ES-I3 (cell line): ENCODE results near the gene STRIT1.
"Not testable (repeated sequence)": the region's sequence is repeated elsewhere in the genome, so short reads cannot be mapped to it uniquely, and the experiment has no call there.

Experiments used
- H3K36me3 ChIP-seq: 2 replicates; pipeline ENCODE4 v1.6.1; 2013; ENCODE audit warnings: mild to moderate bottlenecking, low read length, control low read depth, moderate library complexity; ENCODE audit not compliant: insufficient read depth
- H3K4me1 ChIP-seq: 2 replicates; pipeline ENCODE4 v1.6.1; 2013; ENCODE audit warnings: mild to moderate bottlenecking, control low read depth, low read length; ENCODE audit not compliant: insufficient read depth
- H3K9ac ChIP-seq: 2 replicates; pipeline ENCODE4 v1.6.1; 2013; ENCODE audit warnings: low read depth, mild to moderate bottlenecking, low read length, moderate library complexity
- H3K9me3 ChIP-seq: 2 replicates; pipeline ENCODE4 v1.6.1; 2013; ENCODE audit warnings: mild to moderate bottlenecking, low read length, moderate library complexity; ENCODE audit not compliant: control insufficient read depth, insufficient read depth

STRIT1 gene

GRCh38 chr3:155302891-155303290 is 9.4 kb upstream of the STRIT1 start:
- no peak overlapping the region for H3K9ac ChIP-seq
- H3K9me3 ChIP-seq: peaks cover 3% of the 10 kb centered on the region; the same call in 1 of the 2 replicates
- H3K4me1 ChIP-seq: no peaks in the 10 kb centered on the region; the same call in 1 of the 2 replicates
- no peaks in the 10 kb centered on the region for H3K36me3 ChIP-seq

DNA sequence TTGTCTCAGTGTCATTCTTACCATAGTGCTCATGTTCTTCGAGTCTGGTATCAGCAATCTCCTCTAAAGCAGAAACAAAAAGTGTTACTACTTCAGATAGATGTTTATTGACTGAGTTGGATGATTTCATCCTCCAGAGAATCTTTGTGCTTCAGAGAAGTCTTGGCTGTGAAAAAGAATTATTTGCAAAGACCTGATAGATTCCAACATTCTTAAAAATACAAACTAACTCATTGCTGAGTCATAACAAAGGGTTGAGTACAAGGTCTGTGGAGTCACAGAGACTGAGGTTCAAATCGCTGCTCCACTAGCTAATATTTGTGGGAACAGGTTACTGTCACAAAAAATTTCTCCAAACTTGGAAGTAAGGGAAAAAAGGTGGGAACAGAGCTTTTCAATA is 9.0 kb upstream of the STRIT1 start:
- no peak overlapping the region for H3K9ac ChIP-seq
- no peaks in the 10 kb centered on the region for H3K36me3 ChIP-seq
- H3K4me1 ChIP-seq: no peaks in the 10 kb centered on the region; the same call in 1 of the 2 replicates
- peaks cover 3% of the 10 kb centered on the region; the same call in 1 of the 2 replicates for H3K9me3 ChIP-seq

GRCh38 chr3:155297100-155297499 is 3.6 kb upstream of the STRIT1 start:
- no peaks in the 10 kb centered on the region for H3K4me1 ChIP-seq
- no peaks in the 10 kb centered on the region for H3K36me3 ChIP-seq
- H3K9me3 ChIP-seq: peaks cover 3% of the 10 kb centered on the region
- H3K9ac ChIP-seq: no peak overlapping the region

DNA sequence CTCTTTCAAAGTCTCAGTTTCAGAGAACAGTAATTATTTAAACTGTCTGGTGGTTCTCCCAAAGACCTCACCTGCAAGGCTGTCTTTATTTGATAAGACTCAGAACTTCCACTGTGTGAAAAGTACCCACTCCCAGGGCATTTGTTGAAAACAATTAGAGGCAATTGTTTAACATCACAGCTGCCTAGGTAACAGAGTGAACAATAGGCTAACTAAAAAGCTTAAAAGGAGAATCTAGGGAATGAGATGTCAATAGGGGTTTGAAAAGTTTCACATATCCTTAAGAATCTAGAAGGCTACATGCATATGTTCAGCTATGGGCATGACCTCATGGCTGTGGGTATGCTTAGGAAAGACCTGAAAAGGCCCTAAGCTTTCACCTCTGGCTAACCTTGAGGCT is 2.9 kb upstream of the STRIT1 start:
- Histone ChIP-seq H3K4me1 (no peaks in the 10 kb centered on the region), H3K9me3 (peaks cover 3% of the 10 kb centered on the region), H3K9ac (no peak overlapping the region), H3K36me3 (no peaks in the 10 kb centered on the region)

DNA sequence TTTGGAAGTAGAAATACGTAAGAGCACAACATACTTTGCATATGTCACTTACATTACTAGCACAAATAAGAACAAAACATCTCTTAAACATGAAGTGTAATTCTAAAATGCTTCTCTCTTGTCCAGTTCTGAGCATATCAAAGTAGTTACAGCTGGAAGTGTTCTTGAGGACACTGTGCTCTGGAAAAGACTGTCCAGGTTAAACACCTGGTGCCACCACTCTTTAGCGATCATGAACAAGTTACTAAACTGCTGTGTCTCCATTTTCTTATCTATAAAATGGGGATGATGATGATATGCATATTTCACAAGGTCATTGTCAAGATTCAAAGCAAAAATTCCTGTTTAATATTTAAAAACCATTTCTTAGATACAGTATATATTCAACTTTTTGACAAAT is 790 bp downstream of the STRIT1 start:
- Histone ChIP-seq H3K9me3 (no peaks in the 10 kb centered on the region; the same call in none of the 2 replicates), H3K36me3 (no peaks in the 10 kb centered on the region), H3K4me1 (no peaks in the 10 kb centered on the region), H3K9ac (no peak overlapping the region)

GRCh38 chr3:155292133-155292532 is 1.4 kb downstream of the STRIT1 start:
- Histone ChIP-seq H3K36me3 (no peaks in the 10 kb centered on the region), H3K4me1 (no peaks in the 10 kb centered on the region), H3K9me3 (no peaks in the 10 kb centered on the region; the same call in none of the 2 replicates), H3K9ac (no peak overlapping the region)

GRCh38 chr3:155286736-155287135 is 6.7 kb downstream of the STRIT1 start:
- Histone ChIP-seq H3K9ac (no peak overlapping the region), H3K9me3 (no peaks in the 10 kb centered on the region; the same call in 1 of the 2 replicates), H3K4me1 (peaks cover 2% of the 10 kb centered on the region; the same call in 1 of the 2 replicates)

DNA sequence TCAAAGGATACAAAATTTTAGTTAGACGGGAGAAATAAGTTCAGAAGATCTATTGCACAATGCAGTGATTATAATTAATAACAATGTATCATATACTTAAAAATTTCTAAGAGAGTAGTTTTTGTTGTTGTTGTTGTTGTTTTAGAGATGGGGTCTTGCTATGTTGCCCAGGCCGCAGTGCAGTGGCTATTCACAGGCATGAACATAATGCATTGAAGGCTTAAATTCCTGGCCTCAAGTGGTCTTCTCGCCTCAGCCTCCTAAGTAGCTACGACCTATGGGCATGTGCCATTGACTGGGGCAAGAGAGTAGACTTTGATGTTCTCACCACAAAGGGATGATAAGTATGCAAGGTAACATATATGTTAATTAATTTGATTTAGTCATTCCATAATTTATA is 7.5 kb downstream of the STRIT1 start:
- H3K9me3 ChIP-seq: peaks cover 6% of the 10 kb centered on the region
- H3K36me3 ChIP-seq: no peaks in the 10 kb centered on the region
- no peak overlapping the region for H3K9ac ChIP-seq
- H3K4me1 ChIP-seq: peaks cover 2% of the 10 kb centered on the region; the same call in 1 of the 2 replicates

More at GRCh38 chr3:155286736-155287135, 6.7 kb downstream of the STRIT1 start:
- no peaks in the 10 kb centered on the region for H3K36me3 ChIP-seq

GRCh38 chr3:155283092-155284056 is 10.1 kb downstream of the STRIT1 start:
- Histone ChIP-seq H3K36me3 (no peaks in the 10 kb centered on the region), H3K9ac (no peak overlapping the region), H3K4me1 (peaks cover 2% of the 10 kb centered on the region; the same call in 1 of the 2 replicates), H3K9me3 (peaks cover 15% of the 10 kb centered on the region)

- H3K9me3 ChIP-seq: peaks cover 15% of the 10 kb centered on the region
- H3K9ac ChIP-seq: no peak overlapping the region
- H3K4me1 ChIP-seq: peaks cover 2% of the 10 kb centered on the region; the same call in 1 of the 2 replicates
- H3K36me3 ChIP-seq: no peaks in the 10 kb centered on the region
Observed at GRCh38 chr3:155282385-155283091, 10.9 kb downstream of the STRIT1 start.

DNA sequence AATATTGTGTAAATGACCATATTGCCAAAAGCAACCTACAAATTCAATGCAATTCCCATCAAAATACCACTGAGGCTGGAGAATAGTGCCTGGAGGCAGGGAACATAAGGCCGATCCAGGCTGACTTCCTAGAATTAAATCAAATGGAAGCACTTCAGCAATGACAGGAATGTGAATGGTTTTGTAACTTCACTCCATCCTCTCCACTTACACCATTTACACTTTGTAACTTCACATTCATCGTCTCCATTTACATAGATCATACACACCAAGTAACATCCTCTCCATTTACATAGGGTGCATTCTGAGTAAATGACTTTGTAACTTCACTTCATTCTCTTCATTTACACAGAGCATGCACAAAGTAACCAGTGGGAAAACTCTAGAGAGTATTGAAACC is 11.6 kb downstream of the STRIT1 start:
- H3K9me3 ChIP-seq: peaks cover 15% of the 10 kb centered on the region
- H3K4me1 ChIP-seq: peaks cover 2% of the 10 kb centered on the region; the same call in 1 of the 2 replicates
- no peaks in the 10 kb centered on the region for H3K36me3 ChIP-seq
- H3K9ac ChIP-seq: no peak overlapping the region

DNA sequence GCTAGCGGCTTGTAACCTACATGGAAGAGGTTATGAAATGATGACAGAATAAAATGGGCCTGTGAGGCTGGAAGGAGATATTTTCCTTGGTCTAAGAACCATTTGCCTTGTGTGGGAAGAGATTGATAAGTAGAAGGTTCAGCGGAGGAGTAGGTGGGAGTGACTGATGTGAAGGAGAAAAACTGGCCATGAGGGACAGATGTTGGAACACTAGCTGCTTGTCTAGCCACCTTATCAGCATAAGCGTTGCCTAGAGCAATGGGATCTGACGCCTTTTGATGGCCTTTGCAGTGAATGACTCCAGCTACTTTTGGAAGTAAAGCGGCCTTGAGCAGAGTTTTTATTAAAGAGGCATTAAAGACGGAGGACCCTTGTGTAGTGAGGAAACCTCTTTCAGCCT is 17.4 kb downstream of the STRIT1 start:
- H3K9me3 ChIP-seq: peaks cover 10% of the 10 kb centered on the region
- not testable (repeated sequence) for H3K4me1 ChIP-seq, H3K9ac ChIP-seq, H3K36me3 ChIP-seq

- not testable (repeated sequence) for H3K4me1 ChIP-seq, H3K36me3 ChIP-seq, H3K9me3 ChIP-seq, H3K9ac ChIP-seq
Observed at GRCh38 chr3:155275159-155275754, 18.2 kb downstream of the STRIT1 start.

- H3K9ac ChIP-seq, H3K36me3 ChIP-seq, H3K4me1 ChIP-seq, H3K9me3 ChIP-seq: not testable (repeated sequence)
Observed at GRCh38 chr3:155274435-155274834, 19.0 kb downstream of the STRIT1 start.
